Kidney (tissue), 14 donors: ENCODE data around the gene LRRC57. TPM values are rescaled to one million over a fixed set of nuclear protein-coding genes. Genes with fewer than 3 reads are reported as not detected.

ENCODE experiments used
- DNase-seq, 5 donors: peaks; one replicate each; pipeline ENCODE4 v3.0.0-alpha.2; 2013 to 2020
- FAIRE-seq: peaks from 2 replicates; lab custom pipeline; 2012; peaks lifted over from hg19 to GRCh38; lab: Jason Lieb, UNC
- H3K27ac ChIP-seq, 2 donors: one replicate each; pipeline ENCODE4 v1.7.0; 2013; ENCODE audit warnings: low read depth in 2 of 2, low read length in 2 of 2, inconsistent platforms in 1 of 2
- H3K27me3 ChIP-seq: one replicate; pipeline ENCODE4 v1.7.1; 2013; ENCODE audit warnings: low read length, inconsistent platforms; ENCODE audit not compliant: control insufficient read depth, insufficient read depth
- H3K36me3 ChIP-seq, 3 donors: one replicate each; pipeline versions ENCODE4 v1.7.0 to v1.7.1; 2013; ENCODE audit warnings: low read length in 3 of 3, control low read depth in 1 of 3, inconsistent platforms in 1 of 3; ENCODE audit not compliant: insufficient read depth in 3 of 3, control insufficient read depth in 2 of 3
- H3K4me1 ChIP-seq, 3 donors: one replicate each; pipeline versions ENCODE4 v1.7.0 to v1.7.1; 2013; ENCODE audit warnings: low read length in 3 of 3, inconsistent platforms in 1 of 3, low read depth in 1 of 3; ENCODE audit not compliant: control insufficient read depth in 2 of 3, insufficient read depth in 2 of 3
- H3K4me3 ChIP-seq, 3 donors: one replicate each; pipeline versions ENCODE4 v1.7.0 to v1.8.1; 2013; ENCODE audit warnings: low read length in 3 of 3, control low read depth in 1 of 3, inconsistent platforms in 1 of 3
- H3K9ac ChIP-seq, 3 donors: one replicate each; pipeline versions ENCODE4 v1.7.0 to v1.7.1; 2013; ENCODE audit warnings: low read length in 3 of 3, control low read depth in 1 of 3, inconsistent platforms in 1 of 3
- H3K9me3 ChIP-seq, 3 donors: one replicate each; pipeline versions ENCODE4 v1.7.0 to v1.7.1; 2013; ENCODE audit warnings: low read length in 3 of 3, control low read depth in 1 of 3, inconsistent platforms in 1 of 3; ENCODE audit not compliant: control insufficient read depth in 2 of 3, insufficient read depth in 1 of 3
- intact Hi-C: fragments of 100-400 bp; cut with DNase I; formaldehyde crosslinking; loops from one replicate; pipeline ENCODE4 v1.11.1; 2022
- polyA plus RNA-seq: library from polyadenylated mRNA; stranded (reverse); fragments of 350-450 nt; fragmentation: Illumina TruSeq; extraction: RNeasy Lipid Tissue Mini Kit (QIAGEN cat#74804); gene quantifications from one replicate; pipeline ENCODE4 v1.2.3, GENCODE V29; 2014; ENCODE audit warnings: low read depth, low replicate concordance; ENCODE audit not compliant: insufficient read depth
- total RNA-seq: library from RNA; stranded (reverse); fragmentation: NEBNext Ultra II Directional; extraction: Animal tissue kit (Norgen Biotek cat#: 25700); gene quantifications from one replicate; pipeline ENCODE4 v1.2.1, GENCODE V29; 2021
- TF ChIP-seq, protein P1 (sequence below): IDR thresholded peaks from 3 replicates; pipeline ENCODE4 v1.5.1; 2012; ENCODE audit warnings: mild to moderate bottlenecking, moderate library complexity, borderline replicate concordance; ENCODE audit not compliant: insufficient read depth; ENCODE audit errors: extremely low read depth
- donor health status: control.
- donor health status: control.
- donor health status: control.
- donor health status: control.
- donor health status: control.
- donor health status: DM: yes; HTN: yes; CAD: no.
- donor health status: Normal renal cell carcinoma (clear cell type).

LRRC57 gene
- total and polyA plus RNA-seq, 2 donors from 2014 or later: 8.6 to 21.1 TPM

DNA sequence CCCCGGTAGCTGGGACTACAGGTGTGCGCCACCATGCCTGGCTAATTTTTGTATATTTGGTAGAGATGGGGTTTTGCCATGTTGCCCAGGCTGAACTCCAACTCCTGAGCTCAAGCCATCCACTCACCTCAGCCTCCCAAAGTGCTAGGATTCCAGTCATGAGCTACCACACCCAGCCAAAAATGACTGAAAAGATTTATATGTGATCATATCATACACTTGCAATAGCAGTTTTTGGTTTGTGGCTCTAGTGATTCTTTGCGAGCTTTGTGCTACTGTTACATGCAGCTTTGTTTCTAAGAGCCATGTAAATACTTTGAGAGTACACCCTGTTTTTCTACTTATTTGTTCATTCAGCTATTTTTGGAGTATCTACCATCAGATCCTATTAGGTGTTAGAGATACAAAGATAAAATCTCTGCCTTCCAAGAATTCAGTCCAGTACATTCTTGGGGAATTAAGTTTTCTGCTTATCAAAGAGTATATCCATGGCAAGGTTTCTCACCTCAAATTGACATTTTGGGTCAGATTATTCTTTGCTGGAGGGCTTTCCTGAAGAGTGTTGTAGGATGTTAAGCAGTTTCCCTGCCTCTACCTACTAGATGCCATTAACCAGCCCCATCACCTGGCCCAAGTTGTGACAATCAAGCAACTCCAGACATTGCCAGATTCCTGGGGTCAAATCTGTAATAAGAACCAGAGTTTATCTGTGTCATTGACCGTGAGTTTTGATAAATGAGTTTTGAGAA, 38.2 kb downstream of the LRRC57 start:
- TF ChIP-seq, protein P1, sequence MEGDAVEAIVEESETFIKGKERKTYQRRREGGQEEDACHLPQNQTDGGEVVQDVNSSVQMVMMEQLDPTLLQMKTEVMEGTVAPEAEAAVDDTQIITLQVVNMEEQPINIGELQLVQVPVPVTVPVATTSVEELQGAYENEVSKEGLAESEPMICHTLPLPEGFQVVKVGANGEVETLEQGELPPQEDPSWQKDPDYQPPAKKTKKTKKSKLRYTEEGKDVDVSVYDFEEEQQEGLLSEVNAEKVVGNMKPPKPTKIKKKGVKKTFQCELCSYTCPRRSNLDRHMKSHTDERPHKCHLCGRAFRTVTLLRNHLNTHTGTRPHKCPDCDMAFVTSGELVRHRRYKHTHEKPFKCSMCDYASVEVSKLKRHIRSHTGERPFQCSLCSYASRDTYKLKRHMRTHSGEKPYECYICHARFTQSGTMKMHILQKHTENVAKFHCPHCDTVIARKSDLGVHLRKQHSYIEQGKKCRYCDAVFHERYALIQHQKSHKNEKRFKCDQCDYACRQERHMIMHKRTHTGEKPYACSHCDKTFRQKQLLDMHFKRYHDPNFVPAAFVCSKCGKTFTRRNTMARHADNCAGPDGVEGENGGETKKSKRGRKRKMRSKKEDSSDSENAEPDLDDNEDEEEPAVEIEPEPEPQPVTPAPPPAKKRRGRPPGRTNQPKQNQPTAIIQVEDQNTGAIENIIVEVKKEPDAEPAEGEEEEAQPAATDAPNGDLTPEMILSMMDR: no peak
- no peak overlapping the region for H3K4me3 ChIP-seq

GRCh38 chr15:42508263-42508690, 40.3 kb downstream of the LRRC57 start:
- H3K4me3 ChIP-seq: no peak overlapping the region
- peak in 1 of 5 donors; percentile 12 for DNase-seq
- TF ChIP-seq, protein P1: no peak
- intact Hi-C loops: no loop called here
- H3K36me3 ChIP-seq: no peaks in the 10 kb centered on the region
- H3K9me3 ChIP-seq: no peaks in the 10 kb centered on the region
- H3K4me1 ChIP-seq: peaks cover 0 to 10% (median 2%) of the 10 kb centered on the region in 3 donors
- H3K27ac ChIP-seq: no peak overlapping the region
- no peaks in the 10 kb centered on the region for H3K27me3 ChIP-seq
- H3K9ac ChIP-seq: no peak overlapping the region
- no peak for FAIRE-seq

More for the DNA sequence above, 38.2 kb downstream of the LRRC57 start:
- Histone ChIP-seq H3K9ac (no peak overlapping the region), H3K9me3 (no peaks in the 10 kb centered on the region), H3K36me3 (peaks cover 2 to 7% (median 2%) of the 10 kb centered on the region in 3 donors), H3K27me3 (no peaks in the 10 kb centered on the region), H3K27ac (no peak overlapping the region), H3K4me1 (peaks cover 0 to 4% (median 0%) of the 10 kb centered on the region in 3 donors)
- FAIRE-seq (no peak), DNase-seq (no peak)
- intact Hi-C loops: no loop called here

DNA sequence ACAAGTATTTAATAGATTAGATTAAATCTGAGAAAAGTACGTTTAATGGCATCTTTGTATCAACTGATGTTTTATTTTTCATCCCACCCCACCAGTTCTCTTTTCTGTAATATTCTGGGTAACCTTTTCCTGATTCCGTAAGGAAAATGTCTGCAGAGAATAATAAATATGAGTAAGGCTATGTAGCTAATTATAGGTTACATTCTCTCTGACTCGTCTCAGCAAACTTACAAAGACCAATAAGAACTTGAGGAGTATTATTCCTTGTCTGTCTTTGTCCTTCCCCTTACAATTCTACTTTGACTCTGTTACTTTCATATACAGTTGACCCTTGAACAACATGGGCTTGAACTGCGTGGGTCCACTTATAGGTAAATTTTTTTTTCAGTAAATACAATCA, 41.1 kb downstream of the LRRC57 start:
- DNase-seq (no peak), FAIRE-seq (no peak)
- no peaks in the 10 kb centered on the region for H3K36me3 ChIP-seq
- H3K27ac ChIP-seq: no peak overlapping the region
- no peaks in the 10 kb centered on the region for H3K9me3 ChIP-seq
- no peaks in the 10 kb centered on the region for H3K27me3 ChIP-seq
- no peak overlapping the region for H3K4me3 ChIP-seq
- intact Hi-C loops: no loop called here
- peaks cover 0 to 10% (median 2%) of the 10 kb centered on the region in 3 donors for H3K4me1 ChIP-seq
- H3K9ac ChIP-seq: no peak overlapping the region
- TF ChIP-seq, protein P1: no peak
